PC-3 (cell line): Measurements from ENCODE around the gene GPR176. TPM values are rescaled to one million over a fixed set of nuclear protein-coding genes. Genes with fewer than 3 reads are reported as not detected.
A peak's percentile ranks its signal among the peaks of the same experiment; 100 is the strongest.

Experiments
- ATAC-seq: fragments of 200-7000 bp; cut with Tn5 transposase; 2 replicates; pipeline ENCODE4 v1.9.1; 2020; ENCODE audit warnings: mild to moderate bottlenecking, moderate library complexity
- BruUV-seq: library from RNA; stranded (reverse); fragments of 400-500 nt; replicated peaks from 2 replicates; lab custom pipeline; 2021; lab: Mats Ljungman, UMichigan
- CTCF ChIA-PET: fragments of 300-600 bp; sonication (Branson Sonifier 250); formaldehyde crosslinking; loops from one replicate; lab custom pipeline; 2022; ENCODE audit warnings: antibody characterized with exemption; lab: Charles Lee
- POLR2A ChIA-PET: fragments of 300-600 bp; sonication (Branson Sonifier 250); formaldehyde crosslinking; loops from one replicate; lab custom pipeline; 2022; ENCODE audit warnings: antibody characterized with exemption; ENCODE audit not compliant: unreplicated experiment; lab: Charles Lee
- DNase-seq: peaks from one replicate; pipeline ENCODE4 v3.0.0-alpha.2; 2015
- H2AFZ ChIP-seq: fragments of 300-600 bp; sonication (generic); 2 replicates; pipeline ENCODE4 v1.6.0; 2016; ENCODE audit warnings: antibody characterized with exemption, low read length
- H3F3A ChIP-seq: fragments of 300-600 bp; sonication (generic); one replicate; pipeline ENCODE4 v1.6.0; 2017; ENCODE audit warnings: antibody characterized with exemption, low read length, control low read depth, mild to moderate bottlenecking; ENCODE audit not compliant: unreplicated experiment
- H3K27ac ChIP-seq: fragments of 300-600 bp; sonication (generic); 2 replicates; pipeline ENCODE4 v1.5.1; 2016; ENCODE audit warnings: mild to moderate bottlenecking, low read length
- H3K27me3 ChIP-seq: fragments of 300-600 bp; sonication (generic); 2 replicates; pipeline ENCODE4 v1.6.1; 2016; ENCODE audit warnings: low read length, mixed read lengths
- H3K36me3 ChIP-seq: fragments of 300-600 bp; sonication (generic); 2 replicates; pipeline ENCODE4 v1.6.1; 2016; ENCODE audit warnings: low read depth, mixed run types, low read length, mixed read lengths
- H3K4me1 ChIP-seq: fragments of 300-600 bp; sonication (generic); 2 replicates; pipeline ENCODE4 v1.5.1; 2016; ENCODE audit warnings: low read length; ENCODE audit not compliant: insufficient read depth
- H3K4me2 ChIP-seq: fragments of 300-600 bp; sonication (generic); 2 replicates; pipeline ENCODE4 v1.6.0; 2016; ENCODE audit warnings: low read length
- H3K4me3 ChIP-seq: fragments of 300-600 bp; sonication (generic); 2 replicates; pipeline ENCODE4 v1.5.1; 2016; ENCODE audit warnings: mild to moderate bottlenecking, low read length, mixed read lengths
- H3K79me2 ChIP-seq: fragments of 300-600 bp; sonication (generic); 2 replicates; pipeline ENCODE4 v1.6.1; 2017; ENCODE audit warnings: low read length, mixed read lengths
- H3K9ac ChIP-seq: fragments of 300-600 bp; sonication (generic); 2 replicates; pipeline ENCODE4 v1.6.0; 2016; ENCODE audit warnings: mild to moderate bottlenecking, low read length
- H3K9me2 ChIP-seq: fragments of 300-600 bp; sonication (generic); replicated peaks from 2 replicates; pipeline ENCODE4 v1.6.1; 2016; ENCODE audit warnings: mixed run types, low read length, mixed read lengths
- H3K9me3 ChIP-seq: fragments of 300-600 bp; sonication (generic); 2 replicates; pipeline ENCODE4 v1.6.1; 2016; ENCODE audit warnings: low read length, mixed read lengths
- H4K20me1 ChIP-seq: fragments of 300-600 bp; sonication (generic); 2 replicates; pipeline ENCODE4 v1.6.1; 2016; ENCODE audit warnings: low read length, mixed read lengths
- CTCF ChIP-seq: fragments of 300-600 bp; sonication (generic); conservative IDR thresholded peaks from 2 replicates; pipeline ENCODE4 v1.5.1; 2017; ENCODE audit warnings: antibody characterized with exemption, low read depth, mild to moderate bottlenecking, low read length
- EZH2 ChIP-seq: fragments of 300-600 bp; sonication (generic); IDR thresholded peaks from one replicate; pipeline ENCODE4 v1.6.1; 2017; ENCODE audit warnings: antibody characterized with exemption, mild to moderate bottlenecking, low read length; ENCODE audit not compliant: unreplicated experiment
- EZH2phosphoT487 ChIP-seq: fragments of 300-600 bp; sonication (generic); IDR thresholded peaks from 2 replicates; pipeline ENCODE4 v1.6.1; 2018; ENCODE audit warnings: mild to moderate bottlenecking, antibody characterized with exemption, low read length, borderline replicate concordance
- intact Hi-C: fragments of 100-400 bp; cut with micrococcal nuclease; formaldehyde crosslinking; loops from 2 replicates; pipeline ENCODE4 v1.9.0; 2023
- total RNA-seq: library from RNA; depleted of rRNA; stranded (reverse); fragments of >200 nt; gene quantifications from 2 replicates; pipeline ENCODE4 v1.2.3, GENCODE V29; 2014

The GPR176 gene
- total RNA-seq, 1 experiment from 2014 or later = 27.8 TPM

- no peaks in the 10 kb centered on the region for H3K9me3 ChIP-seq
- ChIA-PET CTCF (no interaction called here), POLR2A (interaction anchor here (0.6 kb wide), 1 partner anchor 13 kb away, joined by 4 read pairs; no protein-coding TSS in a partner anchor)
- H3K4me2 ChIP-seq = peak overlapping the region; percentile 98
- TF ChIP-seq CTCF = peak; percentile 90
- no peak for TF ChIP-seq EZH2phosphoT487
- H3K36me3 ChIP-seq = no peaks in the 10 kb centered on the region
- DNase-seq = peak; percentile 83
- peak overlapping the region; percentile 25; the same call in 1 of the 2 replicates for H2AFZ ChIP-seq
- intact Hi-C loops = loop anchor here (1.0 to 10.0 kb wide), 5 partner anchors 47 to 321 kb away; partner anchors contain the start of genes BMF and SRP14
- H3K4me1 ChIP-seq = peaks cover 50% of the 10 kb centered on the region
- peaks cover 11% of the 10 kb centered on the region for H3K79me2 ChIP-seq
- H4K20me1 ChIP-seq = no peaks in the 10 kb centered on the region
- no peaks in the 10 kb centered on the region for H3K9me2 ChIP-seq
- no peaks in the 10 kb centered on the region for H3K27me3 ChIP-seq
- no TSS peak for BruUV-seq
- ATAC-seq = no peak
- H3K27ac ChIP-seq = no peak overlapping the region
- peak overlapping the region; percentile 97 for H3K4me3 ChIP-seq
- peaks cover 7% of the 10 kb centered on the region for H3F3A ChIP-seq
- H3K9ac ChIP-seq = no peak overlapping the region
Observed at GRCh38 chr15:39786447-39787056, 133.5 kb downstream of the GPR176 start.

- Histone ChIP-seq H3K36me3 (no peaks in the 10 kb centered on the region), H3K9ac (peak overlapping the region; percentile 5; the same call in 1 of the 2 replicates), H3K4me1 (peaks cover 52% of the 10 kb centered on the region), H3F3A (peaks cover 7% of the 10 kb centered on the region), H3K27ac (peak overlapping the region; percentile 25), H3K4me3 (peak overlapping the region; percentile 97), H3K79me2 (peaks cover 11% of the 10 kb centered on the region), H3K9me2 (no peaks in the 10 kb centered on the region), H3K27me3 (no peaks in the 10 kb centered on the region), H3K9me3 (no peaks in the 10 kb centered on the region), H4K20me1 (no peaks in the 10 kb centered on the region), H2AFZ (peak overlapping the region; percentile 25; the same call in 1 of the 2 replicates), H3K4me2 (peak overlapping the region; percentile 98)
- no peak for ATAC-seq
- ChIA-PET POLR2A (interaction anchor here (0.5 to 0.6 kb wide), 2 partner anchors 13 to 196 kb away, joined by 3 to 4 read pairs; no protein-coding TSS in a partner anchor), CTCF (interaction anchor here (0.8 to 0.9 kb wide), 2 partner anchors 139 to 146 kb away, joined by 3 read pairs; no protein-coding TSS in a partner anchor)
- TF ChIP-seq CTCF (no peak), EZH2phosphoT487 (no peak), EZH2 (no peak)
- BruUV-seq = no TSS peak
- peak; percentile 21 for DNase-seq
- intact Hi-C loops = loop anchor here (1.0 to 10.0 kb wide), 7 partner anchors 47 to 431 kb away; partner anchors contain the start of genes BMF and SRP14
Observed at GRCh38 chr15:39785841-39786240, 134.2 kb downstream of the GPR176 start.
